Karpas-422 (cell line): Measurements from ENCODE around the gene TPRX2. TPM values are rescaled to one million over a fixed set of nuclear protein-coding genes. Genes with fewer than 3 reads are reported as not detected.
"Not testable (repeated sequence)": the region's sequence is repeated elsewhere in the genome, so short reads cannot be mapped to it uniquely, and the experiment has no call there.

Experiments used
- DNase-seq: peaks from one replicate; pipeline ENCODE4 v3.0.0-alpha.2; 2015
- H2AFZ ChIP-seq: fragments of 200-600 bp; sonication (generic); 2 replicates; pipeline ENCODE4 v1.6.1; 2014; ENCODE audit warnings: antibody characterized with exemption, low read length, mixed read lengths
- H3K27ac ChIP-seq: fragments of 200-600 bp; sonication (generic); 2 replicates; pipeline ENCODE4 v1.5.1; 2014; ENCODE audit warnings: mild to moderate bottlenecking, low read length, moderate library complexity
- H3K27me3 ChIP-seq: fragments of 200-600 bp; sonication (generic); 2 replicates; pipeline ENCODE4 v1.6.1; 2014; ENCODE audit warnings: low read length, mixed read lengths
- H3K36me3 ChIP-seq: fragments of 200-600 bp; sonication (generic); 2 replicates; pipeline ENCODE4 v1.6.1; 2014; ENCODE audit warnings: low read length, mixed read lengths; ENCODE audit not compliant: insufficient read depth
- H3K4me1 ChIP-seq: fragments of 200-600 bp; sonication (generic); 2 replicates; pipeline ENCODE4 v1.6.1; 2014; ENCODE audit warnings: mild to moderate bottlenecking, low read length, mixed read lengths
- H3K4me2 ChIP-seq: fragments of 200-600 bp; sonication (generic); 2 replicates; pipeline ENCODE4 v1.6.1; 2014; ENCODE audit warnings: low read length, low read depth, mild to moderate bottlenecking; ENCODE audit not compliant: poor library complexity, severe bottlenecking
- H3K4me3 ChIP-seq: fragments of 200-600 bp; sonication (generic); 2 replicates; pipeline ENCODE4 v1.5.1; 2014; ENCODE audit warnings: mild to moderate bottlenecking, antibody characterized with exemption, low read length, mixed read lengths
- H3K79me2 ChIP-seq: fragments of 200-600 bp; sonication (generic); 2 replicates; pipeline ENCODE4 v1.6.1; 2014; ENCODE audit warnings: mild to moderate bottlenecking, low read length, mixed read lengths
- H3K9ac ChIP-seq: fragments of 200-600 bp; sonication (generic); 2 replicates; pipeline ENCODE4 v1.6.0; 2014; ENCODE audit warnings: low read length
- H3K9me2 ChIP-seq: fragments of 200-600 bp; sonication (generic), shearing (Covaris generic); replicated peaks from 2 replicates; pipeline ENCODE4 v1.6.0; 2014; ENCODE audit warnings: mild to moderate bottlenecking, low read length, moderate library complexity; ENCODE audit not compliant: insufficient read depth
- H3K9me3 ChIP-seq: fragments of 300-700, 200-600 bp; sonication (generic); 2 replicates; pipeline ENCODE4 v1.6.1; 2014; ENCODE audit warnings: low read length, mixed read lengths
- H4K20me1 ChIP-seq: fragments of 200-600 bp; sonication (generic); 2 replicates; pipeline ENCODE4 v1.6.1; 2014; ENCODE audit warnings: mild to moderate bottlenecking, antibody characterized with exemption, low read length, low read depth; ENCODE audit not compliant: insufficient read depth
- total RNA-seq: library from RNA; depleted of rRNA; stranded (reverse); fragments of >200 nt; shearing (Covaris generic); gene quantifications from 2 replicates; pipeline ENCODE4 v1.2.3, GENCODE V29; 2014; ENCODE audit warnings: low replicate concordance; rRNA removed

Gene TPRX2, protein sequence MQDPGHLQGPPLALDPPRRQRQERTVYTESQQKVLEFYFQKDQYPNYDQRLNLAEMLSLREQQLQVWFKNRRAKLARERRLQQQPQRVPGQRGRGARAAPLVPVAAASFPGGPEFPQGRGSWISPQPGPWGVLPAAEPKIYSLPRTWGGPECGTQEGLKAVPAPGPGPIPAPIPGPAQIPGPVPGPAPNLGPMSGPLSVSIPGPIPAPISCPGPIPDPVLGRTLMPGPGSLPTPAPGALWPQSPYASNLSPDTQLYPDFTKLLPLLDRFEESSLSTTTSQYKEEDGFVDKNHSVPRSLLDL
- total RNA-seq = not detected in 2 replicates

DNA sequence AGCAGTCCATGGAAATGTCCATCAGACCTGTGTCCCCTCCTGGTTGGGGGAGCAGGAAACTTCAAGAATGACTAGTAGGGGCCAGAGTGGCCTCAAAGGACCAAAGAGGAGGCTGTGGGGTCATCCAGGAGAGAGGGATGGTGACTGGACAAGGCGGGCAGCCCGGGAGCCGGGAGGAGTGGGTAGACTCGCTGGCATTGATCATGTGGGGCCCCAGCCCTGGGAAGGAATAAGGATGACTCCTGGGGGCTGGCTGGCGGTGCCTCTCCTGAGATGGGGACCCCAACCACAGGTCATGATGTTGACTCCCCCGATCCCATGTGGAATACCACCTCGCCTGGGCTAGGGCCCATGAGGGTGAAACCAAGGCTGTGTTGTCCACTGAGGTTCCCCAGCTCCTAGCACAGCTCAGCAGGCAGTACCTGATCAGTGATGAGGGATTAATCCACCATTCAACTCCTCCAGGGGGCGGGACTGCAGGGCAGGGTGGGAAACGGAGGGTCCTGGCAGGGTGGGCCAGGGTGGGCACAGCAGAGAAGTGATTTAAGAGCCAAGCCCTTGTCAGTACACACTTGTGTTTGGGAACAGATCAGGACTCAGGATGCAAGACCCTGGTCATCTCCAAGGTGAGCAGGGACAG lies at the start of gene TPRX2:
Gene TPRX2 (plus strand): TSS at position 590 of the 640 bp plus-strand sequence. CDS start 12 bp downstream, at position 602.
- DNase-seq, H3K4me3 ChIP-seq, H3K9me2 ChIP-seq, H3K79me2 ChIP-seq, H3K27ac ChIP-seq, H3K36me3 ChIP-seq, H2AFZ ChIP-seq, H3K9ac ChIP-seq, H3K4me1 ChIP-seq, H3K9me3 ChIP-seq, H3K4me2 ChIP-seq, H3K27me3 ChIP-seq, H4K20me1 ChIP-seq: not testable (repeated sequence)

DNA sequence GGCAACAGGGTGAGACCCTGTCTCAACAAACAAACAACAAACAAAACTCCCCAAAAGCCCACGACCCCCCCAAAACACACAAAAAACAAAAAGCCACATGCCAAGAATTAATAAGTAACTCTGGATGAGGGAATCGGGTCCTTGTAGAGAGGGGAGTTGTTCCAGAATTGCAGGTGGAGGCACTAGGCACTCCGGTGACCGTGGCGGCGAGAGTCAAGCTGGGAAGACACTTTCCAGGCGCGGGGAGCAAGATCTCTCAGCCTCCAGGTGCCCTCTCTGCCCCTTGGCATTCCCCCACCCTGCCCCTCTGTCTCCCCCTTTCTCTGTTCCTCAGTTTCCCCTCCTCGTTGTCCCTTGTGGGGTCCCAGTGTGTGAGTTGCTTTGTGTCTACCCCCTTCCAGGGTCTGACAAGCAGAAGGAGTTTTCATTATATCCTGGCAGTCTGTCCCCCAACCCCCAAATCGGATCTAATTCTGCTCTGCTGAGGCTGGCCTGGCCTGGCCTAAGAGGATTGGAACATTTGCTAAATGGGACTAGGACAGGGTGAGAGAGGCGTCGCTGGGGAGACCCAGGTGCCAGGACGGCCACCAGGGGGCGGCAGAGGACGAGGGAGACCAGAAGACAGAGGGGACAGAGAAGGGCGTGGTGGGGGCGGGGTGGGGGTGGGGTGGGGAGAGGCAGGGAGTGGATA lies 45.6 kb upstream of the TPRX2 start:
- Histone ChIP-seq H3K9me3 (no peaks in the 10 kb centered on the region), H3K9me2 (no peaks in the 10 kb centered on the region), H3K4me3 (no peak overlapping the region), H3K9ac (no peak overlapping the region), H3K4me1 (no peaks in the 10 kb centered on the region), H4K20me1 (no peaks in the 10 kb centered on the region), H3K79me2 (no peaks in the 10 kb centered on the region), H3K27ac (no peak overlapping the region), H3K4me2 (no peak overlapping the region), H3K36me3 (no peaks in the 10 kb centered on the region), H2AFZ (no peak overlapping the region), H3K27me3 (no peaks in the 10 kb centered on the region)
- peak; percentile 87 for DNase-seq

DNA sequence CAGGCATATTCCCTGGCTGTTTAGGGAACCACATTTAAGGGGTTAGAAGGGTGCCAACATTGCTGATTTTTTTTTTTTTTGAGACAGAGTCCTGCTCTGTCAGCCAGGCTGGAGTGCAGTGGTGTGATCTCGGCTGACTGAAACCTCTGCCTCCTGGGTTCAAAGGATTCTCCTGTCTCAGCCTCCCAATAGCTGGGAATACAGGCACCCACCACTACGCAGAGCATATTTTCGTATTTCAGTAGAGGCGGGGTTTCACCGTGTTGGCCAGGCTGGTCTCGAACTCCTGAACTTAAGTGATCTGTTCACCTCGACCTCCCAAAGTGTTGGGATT lies 45.1 kb upstream of the TPRX2 start:
- no peaks in the 10 kb centered on the region for H3K9me3 ChIP-seq
- no peaks in the 10 kb centered on the region for H3K36me3 ChIP-seq
- H3K4me3 ChIP-seq = no peak overlapping the region
- H3K9ac ChIP-seq = no peak overlapping the region
- DNase-seq = no peak
- H3K9me2 ChIP-seq = no peaks in the 10 kb centered on the region
- no peaks in the 10 kb centered on the region for H3K27me3 ChIP-seq
- H4K20me1 ChIP-seq = no peaks in the 10 kb centered on the region
- H3K4me2 ChIP-seq = no peak overlapping the region
- no peak overlapping the region for H2AFZ ChIP-seq
- H3K27ac ChIP-seq = no peak overlapping the region
- no peaks in the 10 kb centered on the region for H3K4me1 ChIP-seq
- no peaks in the 10 kb centered on the region for H3K79me2 ChIP-seq

DNA sequence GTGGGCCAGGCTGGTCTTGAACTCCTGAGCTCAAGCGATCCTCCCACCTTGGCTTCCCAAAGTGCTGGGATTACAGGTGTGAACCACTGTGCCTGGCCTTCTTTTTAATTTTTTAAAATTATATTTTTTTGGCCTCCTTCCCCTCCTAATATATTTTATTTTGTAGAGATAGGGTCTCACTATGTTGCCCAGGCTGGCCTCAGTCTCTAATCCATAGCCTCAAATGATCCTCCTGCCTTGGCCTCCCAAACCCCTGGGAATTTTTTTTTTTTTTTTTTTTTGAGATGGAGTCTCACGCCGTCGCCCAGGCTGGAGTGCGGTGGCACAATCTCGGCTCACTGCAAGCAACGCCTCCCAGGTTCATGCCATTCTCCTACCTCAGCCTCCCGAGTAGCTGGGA lies 42.8 kb upstream of the TPRX2 start:
- H3K9ac ChIP-seq, H3K9me2 ChIP-seq, H3K27ac ChIP-seq, H3K4me1 ChIP-seq, H3K4me2 ChIP-seq, H4K20me1 ChIP-seq, H3K9me3 ChIP-seq, DNase-seq, H3K36me3 ChIP-seq, H3K27me3 ChIP-seq, H2AFZ ChIP-seq, H3K4me3 ChIP-seq, H3K79me2 ChIP-seq: not testable (repeated sequence)

DNA sequence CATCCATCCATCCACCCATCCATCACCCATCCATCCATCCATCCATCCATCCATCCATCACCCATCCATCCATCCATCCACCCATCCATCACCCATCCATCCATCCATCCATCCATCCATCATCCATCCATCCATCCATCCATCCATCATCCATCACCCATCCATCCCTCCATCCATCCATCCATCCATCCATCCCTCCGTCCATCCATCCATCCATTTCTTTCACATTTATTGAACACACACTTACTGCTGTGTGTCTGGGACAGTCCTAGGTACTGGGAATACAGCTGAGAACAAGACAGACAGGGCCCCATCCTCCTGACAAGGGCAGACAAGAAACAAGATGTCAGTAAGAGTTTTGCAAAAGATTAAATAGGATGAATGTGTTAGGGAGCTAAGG lies 40.8 kb upstream of the TPRX2 start:
- not testable (repeated sequence) for H3K27ac ChIP-seq, H3K4me1 ChIP-seq, H2AFZ ChIP-seq, H3K79me2 ChIP-seq, DNase-seq, H3K4me3 ChIP-seq, H3K27me3 ChIP-seq, H3K9ac ChIP-seq, H3K9me3 ChIP-seq, H3K9me2 ChIP-seq, H4K20me1 ChIP-seq, H3K4me2 ChIP-seq, H3K36me3 ChIP-seq

DNA sequence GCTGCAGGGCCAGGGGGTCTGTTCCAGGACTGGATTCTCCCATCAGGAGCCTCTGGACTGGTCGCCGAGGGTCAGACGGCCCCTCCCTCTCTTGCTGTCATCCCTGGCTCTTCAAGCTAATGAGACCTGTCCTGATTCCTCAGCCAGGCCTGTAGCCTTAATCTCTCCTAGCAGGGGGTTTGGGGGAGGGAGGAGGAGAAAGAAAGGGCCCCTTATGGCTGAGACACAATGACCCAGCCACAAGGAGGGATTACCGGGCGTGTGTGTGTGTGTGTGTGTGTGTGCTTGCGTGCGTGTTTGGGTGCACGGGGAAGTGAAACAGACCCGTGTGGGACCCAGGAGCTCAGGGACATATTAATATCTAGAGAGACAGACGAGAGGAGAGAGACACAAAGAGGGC lies 39.2 kb upstream of the TPRX2 start:
- Histone ChIP-seq H3K27me3 (no peaks in the 10 kb centered on the region), H4K20me1 (no peaks in the 10 kb centered on the region), H3K4me1 (no peaks in the 10 kb centered on the region), H2AFZ (no peak overlapping the region), H3K9ac (no peak overlapping the region), H3K79me2 (no peaks in the 10 kb centered on the region), H3K4me3 (no peak overlapping the region), H3K9me3 (no peaks in the 10 kb centered on the region), H3K36me3 (no peaks in the 10 kb centered on the region), H3K4me2 (no peak overlapping the region), H3K27ac (no peak overlapping the region), H3K9me2 (no peaks in the 10 kb centered on the region)
- no peak for DNase-seq

DNA sequence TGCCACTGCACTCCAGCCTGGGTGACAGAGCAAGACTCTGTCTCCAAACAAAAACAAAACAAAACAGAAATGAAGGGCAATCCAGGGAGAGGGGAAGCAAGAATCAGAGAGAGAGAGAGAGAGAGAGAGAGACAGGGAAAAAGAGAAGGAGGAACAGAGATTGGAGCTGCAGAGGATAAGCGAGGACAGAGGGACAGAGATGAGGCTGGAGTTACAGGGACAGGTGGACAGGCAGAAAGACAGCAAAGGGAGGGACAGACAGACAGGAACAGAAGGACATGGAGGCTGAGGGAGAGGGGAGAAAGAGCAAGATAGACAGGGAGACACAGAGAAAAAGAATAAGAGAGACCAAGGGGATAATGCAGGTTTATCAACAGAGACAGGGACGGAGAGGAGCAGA lies 38.6 kb upstream of the TPRX2 start:
- H2AFZ ChIP-seq = no peak overlapping the region
- no peaks in the 10 kb centered on the region for H3K4me1 ChIP-seq
- H3K9me2 ChIP-seq = no peaks in the 10 kb centered on the region
- H3K4me3 ChIP-seq = no peak overlapping the region
- H3K9me3 ChIP-seq = no peaks in the 10 kb centered on the region
- no peaks in the 10 kb centered on the region for H3K79me2 ChIP-seq
- no peak overlapping the region for H3K4me2 ChIP-seq
- no peaks in the 10 kb centered on the region for H4K20me1 ChIP-seq
- H3K27me3 ChIP-seq = no peaks in the 10 kb centered on the region
- H3K27ac ChIP-seq = no peak overlapping the region
- H3K9ac ChIP-seq = no peak overlapping the region
- no peaks in the 10 kb centered on the region for H3K36me3 ChIP-seq
- no peak for DNase-seq

DNA sequence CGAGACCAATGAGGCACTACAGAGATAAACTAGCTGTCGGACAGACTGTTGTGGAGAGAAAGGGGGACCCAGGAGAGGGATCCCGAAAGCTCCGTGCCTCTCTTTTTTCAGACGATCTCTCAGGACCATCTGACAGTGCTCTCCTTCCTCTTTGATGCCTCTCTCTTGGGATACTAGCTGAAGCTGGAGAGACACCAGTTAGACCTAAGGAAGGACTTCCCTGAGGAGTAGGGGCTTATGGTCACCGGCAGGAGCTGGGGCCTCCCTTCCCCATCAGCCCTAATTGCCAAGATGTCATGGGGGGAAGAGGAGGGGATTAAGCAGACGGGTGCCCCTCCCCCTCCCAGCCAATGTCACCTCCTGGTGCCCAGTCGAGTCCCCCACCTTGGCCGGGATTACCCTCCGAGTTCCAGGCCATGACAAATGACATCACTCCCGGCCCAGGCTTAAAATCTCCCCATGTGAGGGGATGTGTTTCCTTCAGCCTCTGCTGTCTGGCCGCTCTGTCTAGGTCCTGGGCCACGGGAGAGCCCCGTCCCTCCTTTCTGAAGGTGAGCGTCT lies 37.5 kb upstream of the TPRX2 start, which contains the start of gene CRX:
Gene CRX (plus strand): TSS at position 478 of the 561 bp plus-strand sequence. CDS start 12,507 bp downstream, outside the sequence.
- no peak for DNase-seq
- Histone ChIP-seq H3K9me2 (no peaks in the 10 kb centered on the region), H3K36me3 (no peaks in the 10 kb centered on the region), H3K79me2 (no peaks in the 10 kb centered on the region), H3K9me3 (no peaks in the 10 kb centered on the region), H3K27me3 (no peaks in the 10 kb centered on the region), H2AFZ (no peak within 1 kb of the TSS), H4K20me1 (no peaks in the 10 kb centered on the region), H3K27ac (no peak within 1 kb of the TSS), H3K4me1 (no peaks in the 10 kb centered on the region), H3K9ac (no peak within 1 kb of the TSS), H3K4me2 (no peak within 1 kb of the TSS), H3K4me3 (no peak within 1 kb of the TSS)
